GM21515 (cell line): Measurements from ENCODE around the gene LPO.

ENCODE experiments used
- ATAC-seq: cut with Tn5 transposase; IDR thresholded peaks from one replicate; pipeline ENCODE4 v1.9.1; 2021; ENCODE audit not compliant: unreplicated experiment

Gene LPO

GRCh38 chr17:58228679-58229078 is 9.7 kb upstream of the LPO start:
- no peak for ATAC-seq

DNA sequence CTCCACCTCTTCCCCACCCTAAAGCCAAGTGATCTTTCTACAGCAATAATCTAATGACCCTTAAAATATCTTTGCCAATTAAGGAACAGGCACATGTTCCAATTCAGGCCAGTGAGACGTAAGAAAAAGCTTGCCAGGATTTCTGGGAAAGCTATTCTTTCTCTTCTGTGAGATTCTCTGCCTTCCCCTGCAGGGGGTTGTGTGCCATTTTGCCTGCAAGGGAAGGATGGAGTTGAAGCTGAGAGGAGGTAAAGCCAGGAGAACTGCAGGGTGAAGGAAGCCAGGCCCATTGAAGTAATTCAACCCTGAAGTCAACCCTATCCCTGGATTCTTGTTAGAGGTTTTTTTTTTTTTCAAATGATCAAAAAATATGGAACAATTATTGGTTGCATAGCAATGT is 9.0 kb upstream of the LPO start:
- no peak for ATAC-seq

DNA sequence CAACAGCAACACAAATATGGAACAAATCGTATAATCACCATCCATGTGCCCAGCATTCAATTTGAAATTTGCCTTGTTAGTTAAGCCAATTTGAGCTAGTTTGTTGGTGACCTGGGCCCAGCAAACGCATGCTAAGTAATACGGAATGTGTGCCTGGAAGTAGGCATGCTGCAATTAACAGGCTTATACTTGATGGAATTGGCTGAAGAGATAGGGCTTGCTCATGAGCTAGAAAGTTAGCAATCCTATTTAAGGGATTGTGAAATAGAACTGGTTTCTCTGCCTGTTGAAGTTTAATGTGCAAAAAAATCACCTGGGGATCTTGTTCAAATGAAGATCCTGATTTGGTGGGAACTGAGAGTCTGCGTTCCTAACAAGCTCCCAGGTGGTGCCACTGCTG is 8.5 kb upstream of the LPO start:
- no peak for ATAC-seq

GRCh38 chr17:58231641-58232040 is 6.7 kb upstream of the LPO start:
- no peak for ATAC-seq

DNA sequence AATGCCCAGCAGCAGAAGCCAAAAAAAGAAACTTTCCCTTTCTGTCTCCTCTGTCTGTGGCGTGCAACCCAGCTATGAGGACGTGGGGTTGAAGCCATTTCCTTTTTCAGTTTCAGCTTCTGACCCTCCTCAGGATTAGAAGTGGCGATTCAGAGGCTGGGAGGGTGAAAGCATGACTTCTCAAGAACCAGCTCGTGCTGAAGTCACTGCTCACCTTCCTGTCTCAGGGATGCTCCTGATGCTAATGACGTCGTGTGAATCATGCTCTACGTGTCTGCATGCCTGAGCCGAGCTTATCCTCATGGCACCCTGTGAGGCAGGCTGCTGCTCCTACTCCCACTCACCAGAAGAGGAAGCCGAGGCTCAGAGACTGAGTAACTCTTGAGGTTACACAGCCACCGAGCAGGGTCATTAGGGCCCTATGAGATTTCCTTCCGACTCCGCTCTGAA is 5.7 kb upstream of the LPO start:
- peak; percentile 65 for ATAC-seq

GRCh38 chr17:58233543-58233942 is 4.8 kb upstream of the LPO start:
- ATAC-seq: peak; percentile 53

- no peak for ATAC-seq
Measured at GRCh38 chr17:58234512-58234911, 3.9 kb upstream of the LPO start.

- ATAC-seq: no peak
Measured at GRCh38 chr17:58235821-58236220, 2.6 kb upstream of the LPO start.

DNA sequence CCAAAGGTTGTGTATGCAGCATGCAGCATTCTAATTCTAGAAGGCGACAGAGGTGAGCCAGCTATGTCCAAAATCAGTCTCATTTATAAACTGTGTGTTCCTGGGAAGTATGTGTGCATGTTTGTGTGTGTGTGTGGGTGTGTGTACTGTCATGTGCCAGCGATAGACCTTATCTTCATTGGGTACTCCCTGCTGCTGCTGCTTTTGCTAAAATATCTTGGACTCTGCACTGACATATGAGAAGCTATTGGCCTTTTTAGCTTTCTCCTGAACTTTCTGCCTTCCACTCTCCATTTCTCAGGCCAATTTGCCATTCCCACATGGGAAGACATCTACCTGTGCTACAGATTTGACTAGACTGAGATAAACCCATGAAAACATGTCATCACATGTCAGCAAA is 2.0 kb upstream of the LPO start:
- no peak for ATAC-seq

DNA sequence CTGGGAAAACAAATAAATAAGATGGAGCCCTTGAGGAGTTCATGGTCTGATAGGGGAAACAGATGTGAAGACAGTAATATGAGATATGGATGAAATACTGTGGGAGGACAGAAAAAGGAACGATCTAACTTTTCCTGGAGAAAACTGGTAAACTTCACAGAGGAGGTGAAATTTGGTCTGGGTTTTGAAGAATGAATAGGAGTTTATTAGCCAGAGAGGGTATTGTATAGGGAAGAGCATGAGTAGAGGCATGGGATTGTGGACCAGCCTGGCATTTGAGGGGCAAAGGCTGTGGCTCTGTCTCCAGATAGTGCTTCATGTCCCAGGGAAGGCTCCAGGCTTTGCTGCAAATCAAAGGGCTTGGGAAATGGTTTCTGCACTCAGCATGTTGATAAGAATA is 1.6 kb downstream of the LPO start:
- no peak for ATAC-seq

GRCh38 chr17:58242171-58242784 is 3.9 kb downstream of the LPO start:
- ATAC-seq: no peak

DNA sequence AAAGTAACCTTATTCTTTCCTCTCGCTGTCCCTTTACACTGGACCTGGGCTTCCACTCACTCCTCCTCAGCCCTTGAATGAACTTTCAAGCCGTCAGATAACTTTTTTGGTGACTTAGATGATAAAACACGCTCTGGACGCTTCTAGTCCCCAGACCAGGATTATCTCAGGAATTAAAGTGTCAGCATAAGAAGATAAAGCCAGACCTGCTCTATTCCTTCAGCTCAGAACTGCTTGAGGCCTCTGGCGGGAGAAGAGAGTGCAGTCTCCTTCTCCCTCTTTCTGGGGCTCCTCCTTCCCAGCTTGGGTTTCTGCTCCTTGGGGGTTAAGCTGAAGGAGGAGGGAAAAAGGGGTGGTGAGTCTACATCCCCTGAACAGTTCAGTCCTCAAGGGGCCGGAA is 6.6 kb downstream of the LPO start:
- ATAC-seq: no peak

DNA sequence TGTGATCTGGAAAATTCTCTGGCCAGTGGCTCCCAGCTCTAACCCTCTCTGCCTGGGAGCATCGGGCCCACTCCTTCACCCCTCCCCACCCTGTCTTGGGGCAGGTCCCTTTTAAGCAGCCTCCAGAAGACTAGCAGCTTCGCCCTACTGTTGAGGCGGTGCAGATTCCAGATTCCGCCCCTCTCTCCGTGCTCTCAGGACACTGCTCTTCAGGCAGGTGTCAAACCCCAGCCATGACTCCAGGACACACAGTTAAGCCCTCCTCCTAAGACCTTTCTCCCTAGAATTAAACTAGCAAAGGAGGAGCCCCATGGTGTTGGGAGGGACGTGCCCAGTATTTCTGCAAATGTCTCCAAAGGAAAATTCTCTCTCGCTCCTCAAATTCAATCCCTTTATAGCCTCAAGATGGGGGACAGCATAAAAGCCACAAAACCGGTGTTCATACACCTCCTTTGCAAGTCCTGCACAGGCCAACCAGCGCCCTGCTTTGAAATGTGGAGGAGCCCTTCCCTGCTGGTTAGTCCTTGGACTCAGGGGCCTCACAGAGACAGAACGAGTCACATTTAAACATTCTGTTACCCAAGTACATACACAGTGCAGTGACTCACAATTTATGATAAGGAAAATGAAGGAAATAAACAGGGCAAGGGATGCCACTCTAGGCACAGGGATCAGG is 7.2 kb downstream of the LPO start:
- ATAC-seq: no peak

DNA sequence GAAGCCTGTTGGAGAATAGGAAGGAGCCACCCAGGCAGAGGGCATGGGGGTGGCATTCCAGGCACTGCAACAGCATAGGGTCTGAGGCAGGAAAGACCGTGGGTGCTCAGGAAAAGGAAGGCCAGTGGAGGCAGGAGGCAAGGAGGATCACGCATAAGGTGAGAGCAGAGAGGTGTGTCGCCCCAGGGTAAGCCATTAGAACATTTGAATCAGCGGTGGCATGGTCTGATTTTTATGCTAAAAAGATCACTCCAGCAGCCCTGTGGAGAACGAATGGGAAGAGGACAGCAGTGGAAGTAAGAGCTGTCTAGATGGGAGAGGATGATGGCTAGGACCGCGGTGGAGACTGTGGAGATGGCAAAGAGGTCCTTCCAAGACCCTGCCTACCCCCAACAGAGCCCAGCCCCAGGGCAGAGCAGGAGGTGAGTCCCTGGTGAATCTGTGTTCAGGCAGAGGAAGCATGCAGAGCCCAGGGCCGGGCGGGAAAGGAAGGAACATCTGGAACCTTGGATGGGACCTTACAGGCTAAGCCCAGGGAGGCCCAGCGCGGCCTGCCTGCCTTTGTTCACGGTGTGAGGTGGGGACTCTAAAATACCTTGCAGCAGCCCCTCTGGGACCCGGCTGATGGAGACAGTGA is 7.8 kb downstream of the LPO start:
- no peak for ATAC-seq

GRCh38 chr17:58246781-58247180 is 8.4 kb downstream of the LPO start:
- ATAC-seq: no peak

DNA sequence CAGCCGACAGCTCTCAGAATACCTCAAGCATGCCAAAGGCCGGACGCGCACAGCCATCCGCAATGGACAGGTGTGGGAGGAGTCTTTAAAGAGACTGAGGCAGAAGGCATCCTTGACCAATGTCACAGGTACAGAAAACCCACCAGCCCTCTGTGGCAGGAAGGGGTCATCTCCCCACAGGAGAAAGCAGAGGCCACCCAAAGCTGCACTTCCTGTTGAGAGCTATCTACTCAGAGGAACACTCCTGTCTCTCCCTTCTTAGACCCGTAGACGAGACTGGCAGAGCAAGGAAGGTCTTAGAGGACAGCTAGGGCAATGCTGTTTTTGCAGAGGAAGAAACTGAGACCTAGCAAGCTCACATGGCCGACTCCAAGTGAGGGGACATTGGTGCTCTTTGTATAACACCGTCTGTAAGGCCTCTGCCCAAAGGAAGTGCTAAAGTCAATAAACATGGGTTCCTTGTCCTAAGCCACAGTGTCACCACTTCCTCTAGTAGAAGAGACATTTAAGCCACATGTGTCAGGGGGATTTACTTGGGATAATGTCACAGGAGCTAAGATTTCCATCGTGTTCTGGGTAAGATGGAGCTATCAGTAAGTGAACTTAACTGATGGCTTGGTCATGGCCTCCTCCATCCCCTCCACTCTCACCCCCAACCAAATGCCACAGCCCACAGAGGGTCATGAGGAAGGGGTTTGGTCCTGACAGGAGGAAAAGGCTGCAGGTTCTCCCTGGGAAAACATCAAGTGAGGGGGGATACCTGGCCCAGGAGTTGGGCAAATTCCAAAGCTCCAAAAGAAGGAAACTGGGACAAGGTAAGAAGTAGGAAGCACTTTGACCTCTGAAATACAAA is 9.4 kb downstream of the LPO start:
- no peak for ATAC-seq

GRCh38 chr17:58248955-58249269 is 10.5 kb downstream of the LPO start:
- no peak for ATAC-seq

DNA sequence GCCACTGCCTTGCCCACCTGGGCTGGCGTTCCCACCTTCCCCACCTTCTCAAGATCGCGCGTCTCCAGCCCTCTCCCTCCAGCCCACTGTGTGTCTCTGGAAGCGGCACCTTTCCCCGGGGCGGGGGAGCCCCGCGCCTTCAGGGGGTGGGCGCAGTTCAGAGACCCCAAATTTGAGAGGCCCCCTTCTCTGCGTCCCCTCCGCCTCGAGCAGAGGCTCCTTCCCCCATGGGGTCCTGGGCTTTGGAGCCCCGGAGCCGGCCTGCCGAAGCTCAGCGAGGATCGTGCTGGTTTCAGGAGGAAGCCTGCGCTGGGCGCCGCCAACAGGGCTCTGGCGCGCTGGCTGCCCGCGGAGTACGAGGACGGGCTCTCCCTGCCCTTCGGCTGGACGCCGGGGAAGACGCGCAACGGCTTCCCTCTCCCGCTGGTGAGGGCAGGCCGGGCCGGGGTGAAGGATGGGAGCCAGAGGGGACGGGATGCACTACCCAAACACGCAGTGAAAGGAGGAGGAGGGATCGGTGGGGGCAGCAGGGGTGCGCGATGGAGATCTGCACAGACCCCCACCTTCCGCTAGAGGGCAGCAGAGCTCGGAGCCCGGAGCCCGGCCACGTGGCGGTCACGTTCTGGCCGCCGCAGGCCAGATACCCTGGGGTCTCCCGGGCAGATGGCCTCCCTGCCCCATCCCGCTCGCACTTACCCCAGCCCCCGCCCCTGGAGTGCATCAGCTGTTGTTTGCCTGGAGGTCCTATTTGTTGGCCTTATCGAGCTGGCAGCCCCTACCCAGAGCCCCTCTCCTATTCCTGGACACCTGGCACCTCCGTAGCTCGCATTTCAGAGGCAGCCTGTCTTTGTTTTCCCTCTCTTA is 11.1 kb downstream of the LPO start:
- peak; percentile 73 for ATAC-seq

DNA sequence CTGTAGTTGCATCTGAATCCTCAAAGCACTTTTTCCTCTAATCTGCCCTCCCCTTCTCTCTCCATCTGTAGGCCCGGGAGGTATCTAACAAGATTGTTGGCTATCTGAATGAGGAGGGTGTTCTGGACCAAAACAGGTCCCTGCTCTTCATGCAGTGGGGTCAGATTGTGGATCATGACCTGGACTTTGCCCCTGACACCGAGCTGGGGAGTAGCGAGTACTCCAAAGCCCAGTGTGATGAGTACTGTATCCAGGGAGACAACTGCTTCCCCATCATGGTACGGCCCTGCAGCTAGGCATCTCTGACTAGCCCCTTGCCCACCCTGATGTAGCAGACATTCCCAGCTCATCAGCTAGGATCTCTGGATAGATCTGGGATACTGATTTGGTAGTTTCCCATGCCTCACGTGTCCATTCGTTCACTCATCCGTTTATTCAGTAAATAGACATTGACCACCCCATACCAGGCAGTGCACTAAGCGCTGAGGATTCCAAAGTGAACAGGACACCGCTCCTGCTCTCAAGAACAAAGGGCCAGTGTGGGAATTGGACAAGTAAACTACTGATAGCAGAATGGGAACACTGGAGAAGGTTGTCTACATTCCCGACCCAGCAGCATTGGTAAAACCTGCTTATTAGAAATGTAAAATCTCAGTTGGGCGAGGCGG is 12.1 kb downstream of the LPO start:
- no peak for ATAC-seq

- no peak for ATAC-seq
Measured at GRCh38 chr17:58252141-58252540, 13.8 kb downstream of the LPO start.
